Measurements from ENCODE around the gene SFXN4. TPM values are rescaled to one million over a fixed set of nuclear protein-coding genes. Genes with fewer than 3 reads are reported as not detected.

Gene SFXN4
- total and polyA plus RNA-seq, 2 of the 4 experiments (the other 2 are of a cell fraction), result 12.0 to 12.5 TPM

DNA sequence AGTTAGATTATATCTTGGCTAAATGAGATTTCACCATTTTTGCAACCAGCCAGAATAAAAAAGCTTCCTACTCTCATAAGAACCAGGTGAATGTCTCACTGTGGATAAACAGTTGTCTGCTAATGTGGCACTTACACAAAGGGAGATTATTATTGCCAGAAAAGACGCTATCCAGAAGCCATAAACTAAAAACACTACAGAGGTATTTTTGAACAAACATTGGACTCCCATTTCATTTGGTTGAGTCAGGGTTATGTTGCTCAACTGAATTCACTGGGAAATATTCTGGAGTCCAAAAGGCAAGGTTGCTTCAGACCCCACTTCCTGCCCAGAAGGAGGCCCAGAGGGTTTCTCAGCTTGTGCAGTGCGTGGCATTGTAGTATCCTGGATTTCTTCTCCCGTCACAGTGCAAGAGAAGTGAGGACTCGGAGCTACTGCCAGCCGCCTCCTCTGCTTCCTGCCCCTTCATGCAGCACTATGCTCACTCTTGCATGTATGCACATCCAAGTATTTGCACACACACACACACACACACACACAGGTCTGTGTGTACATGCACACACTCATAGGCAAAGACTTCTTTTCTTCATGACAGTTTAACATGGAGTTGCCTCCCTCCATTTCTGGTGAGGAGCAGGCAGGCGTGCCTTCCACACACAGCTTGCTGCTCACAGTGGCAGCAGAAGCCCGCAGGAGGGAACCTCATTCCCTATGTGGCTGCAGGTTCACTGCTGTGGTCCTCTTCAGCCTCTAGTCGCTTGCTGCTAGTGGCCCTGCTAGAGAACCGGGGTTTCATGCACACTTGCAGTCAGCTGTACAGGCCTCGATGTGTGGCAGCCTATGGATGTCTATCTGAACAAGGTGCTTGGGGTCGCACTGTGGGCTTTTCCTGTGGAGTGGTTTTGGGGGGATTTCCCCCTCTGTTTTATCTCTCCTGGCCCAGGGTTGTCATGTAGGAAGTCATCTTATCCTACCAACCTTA, 51.5 kb downstream of the SFXN4 start:
- Histone ChIP-seq H4K91ac (ENCODE audit: insufficient read depth, low read depth, low read length) (peak overlapping the region; percentile 83), H3K79me1 (ENCODE audit: low read depth in 1 of 2, low read length in 2 of 2) (peaks cover 6 to 22% of the 10 kb centered on the region in 2 experiments; a peak in 3 of 4 replicates), H3K9me1 (ENCODE audit: insufficient read depth, low read length) (no peaks in the 10 kb centered on the region), H2AK9ac (replicated peaks; ENCODE audit: low read depth, low read length, poor library complexity) (peak overlapping the region; percentile 79), H2BK120ac (ENCODE audit: low read depth, low read length) (peak overlapping the region; percentile 89), H2AFZ (replicated peaks; ENCODE audit: low read length, poor library complexity) (peak overlapping the region; percentile 46), H3K36me3 (ENCODE audit: control insufficient read depth, insufficient read depth, low read length) (peaks cover 27% of the 10 kb centered on the region), H2BK20ac (ENCODE audit: low read depth, low read length) (peak overlapping the region; percentile 87), H3K9ac (ENCODE audit: low read depth, low read length) (peak overlapping the region; percentile 38; the same call in 1 of the 2 replicates), H3K56ac (ENCODE audit: extremely low read depth, insufficient read depth, low read length) (peak overlapping the region; percentile 76; the same call in 1 of the 2 replicates), H4K8ac (ENCODE audit: low read depth in 2 of 2, low read length in 2 of 2) (peak overlapping the region; percentile 52 to 88; a peak in 3 of 4 replicates), H3K4me2 (ENCODE audit: low read depth, low read length) (peak overlapping the region; percentile 34), H4K5ac (ENCODE audit: low read depth, low read length) (peak overlapping the region; percentile 25), H3K23ac (ENCODE audit: low read depth, low read length) (peak overlapping the region; percentile 70), H2BK15ac (ENCODE audit: low read depth, low read length) (peak overlapping the region; percentile 75; the same call in 2 of the 3 replicates), H3K27ac (ENCODE audit: insufficient read depth, low read length) (peak overlapping the region; percentile 87), H4K20me1 (ENCODE audit: insufficient read depth, low read length) (peaks cover 4% of the 10 kb centered on the region), H3K18ac (ENCODE audit: low read depth, low read length) (peak overlapping the region; percentile 62), H3K4me3 (ENCODE audit: insufficient read depth, low read depth, low read length) (no peak overlapping the region), H3K14ac (replicated peaks; ENCODE audit: low read depth, low read length) (peak overlapping the region; percentile 67), H3K9me3 (ENCODE audit: control insufficient read depth, insufficient read depth, low read length) (no peaks in the 10 kb centered on the region), H3K27me3 (ENCODE audit: control insufficient read depth, insufficient read depth, low read length) (no peaks in the 10 kb centered on the region), H3K4ac (ENCODE audit: low read depth, low read length) (peak overlapping the region; percentile 88), H3K4me1 (ENCODE audit: control insufficient read depth, insufficient read depth, low read length) (peaks cover 15% of the 10 kb centered on the region), H2AK5ac (ENCODE audit: low read depth, low read length) (peak overlapping the region; percentile 87), H2BK5ac (ENCODE audit: low read depth, low read length, poor library complexity, severe bottlenecking) (peak overlapping the region; percentile 92)
- ATAC-seq (ENCODE audit: low read depth) (peak; percentile 90), DNase-seq (peak; percentile 95)
- TF ChIP-seq SMC3 (IDR thresholded peaks at IDR 0.05; ENCODE audit: low read depth, low read length), result no peak
- peak; percentile 64; the same call in 1 of the 2 replicates for TF ChIP-seq FOS (IDR thresholded peaks at IDR 0.05; ENCODE audit: low read depth, low read length)
- peak; percentile 16; the same call in 1 of the 2 replicates for TF ChIP-seq RAD21 (IDR thresholded peaks at IDR 0.05; ENCODE audit: low read length)
- TF ChIP-seq NFE2L2 (IDR thresholded peaks at IDR 0.05; ENCODE audit: low read depth, low read length), result peak; percentile 19; the same call in 1 of the 2 replicates
- peak; percentile 99 for TF ChIP-seq CEBPB (IDR thresholded peaks at IDR 0.05; ENCODE audit: low read depth, low read length)
- TF ChIP-seq BHLHE40 (IDR thresholded peaks at IDR 0.05; ENCODE audit: low read depth, low read length), result no peak
- no TSS peak for BruUV-seq (replicated peaks)
- dilution Hi-C loops (cut with HindIII; ENCODE audit: low sequenced_read_pairs, unreplicated experiment), result no loop called here
- in situ Hi-C loops (cut with MboI; ENCODE audit: low sequenced_read_pairs), result no loop called here
- ChIA-PET CTCF (interaction anchor here (0.6 kb wide), 1 partner anchor 799 kb away, joined by 3 read pairs; no protein-coding TSS in a partner anchor), POLR2A (ENCODE audit: unreplicated experiment) (no interaction called here)
- intact Hi-C loops (cut with micrococcal nuclease), result loop anchor here (1.0 kb wide), 1 partner anchor 10 kb away; the partner anchor contains the start of gene DENND10
- WGBS, 2 experiments (ENCODE audit: extremely low coverage in 2 of 2, insufficient read length in 1 of 2), result 60% methylated on average over 2 of the region's 11 CpGs; no CpG with 5 or more reads in 1 of the 2 experiments

Data from IMR-90 (cell line).